SK-N-SH (cell line): ENCODE data around the gene S100A5. TPM values are rescaled to one million over a fixed set of nuclear protein-coding genes. Genes with fewer than 3 reads are reported as not detected.
"Not testable (repeated sequence)": the region's sequence is repeated elsewhere in the genome, so short reads cannot be mapped to it uniquely, and the experiment has no call there.

Source experiments
- CTCF ChIA-PET: fragments of 300-600, 350-600 bp; formaldehyde crosslinking; extraction: SDS; loops from one replicate; lab custom pipeline; 2021; lab: Yijun Ruan, JAX
- POLR2A ChIA-PET: fragments of 350-600 bp; sonication (Branson Sonifier 250); formaldehyde crosslinking; extraction: SDS; loops from one replicate; lab custom pipeline; 2020; ENCODE audit warnings: antibody characterized with exemption, inconsistent platforms; lab: Yijun Ruan, JAX
- DNase-seq: peaks from one replicate; pipeline ENCODE4 v3.0.0; 2012
- H2AFZ ChIP-seq: fragments of 200-600 bp; sonication (generic); 2 replicates; pipeline ENCODE4 v1.8.1; 2016; ENCODE audit warnings: antibody characterized with exemption, mild to moderate bottlenecking, low read depth
- H3F3A ChIP-seq: fragments of 200-600 bp; sonication (generic); replicated peaks from 2 replicates; pipeline ENCODE3; 2016; ENCODE audit warnings: antibody characterized with exemption, mild to moderate bottlenecking; ENCODE audit not compliant: insufficient read depth
- H3K27ac ChIP-seq, 2 experiments: fragments of 200-500 bp in 1 of 2; fragments of 200-600 bp in 1 of 2; sonication (Bioruptor generic) in 1 of 2; sonication (generic), shearing (Covaris generic) in 1 of 2; 2 replicates each; pipeline versions ENCODE4 v1.5.1 to v1.6.1; 2014 to 2016; ENCODE audit warnings: low read depth in 2 of 2, inconsistent platforms in 1 of 2, low read length in 1 of 2, mild to moderate bottlenecking in 1 of 2, mixed read lengths in 1 of 2
- H3K27me3 ChIP-seq: fragments of 200-600 bp; sonication (generic), shearing (Covaris generic); 2 replicates; pipeline ENCODE4 v1.6.1; 2016; ENCODE audit warnings: mixed run types; ENCODE audit not compliant: insufficient read depth
- H3K36me3 ChIP-seq, 2 experiments: fragments of 200-500 bp in 1 of 2; fragments of 200-600 bp in 1 of 2; sonication (Bioruptor generic) in 1 of 2; sonication (generic) in 1 of 2; replicated peaks in 1 of 2; 2 replicates each; pipeline versions ENCODE3 to v1.5.1; 2014 to 2016; ENCODE audit warnings: low read length in 1 of 2, mild to moderate bottlenecking in 1 of 2; ENCODE audit not compliant: insufficient read depth in 2 of 2, control insufficient read depth in 1 of 2
- H3K4me1 ChIP-seq, 2 experiments: fragments of 200-500 bp in 1 of 2; fragments of 200-600 bp in 1 of 2; sonication (Bioruptor generic) in 1 of 2; sonication (generic), shearing (Covaris generic) in 1 of 2; 2 replicates each; pipeline versions ENCODE4 v1.5.1 to v1.6.1; 2014 to 2016; ENCODE audit warnings: low read depth in 1 of 2, low read length in 1 of 2, mixed run types in 1 of 2; ENCODE audit not compliant: insufficient read depth in 2 of 2, control insufficient read depth in 1 of 2
- H3K4me2 ChIP-seq: fragments of 200-600 bp; sonication (generic), shearing (Covaris generic); 2 replicates; pipeline ENCODE4 v1.6.1; 2017; ENCODE audit warnings: mixed run types
- H3K4me3 ChIP-seq, 2 experiments: fragments of 200-500 bp in 1 of 2; fragments of 200-600 bp in 1 of 2; sonication (Bioruptor generic) in 1 of 2; sonication (generic), shearing (Covaris generic) in 1 of 2; 2 replicates each; pipeline versions ENCODE4 v1.5.1 to v1.8.1; 2014 to 2016; ENCODE audit warnings: low read depth in 2 of 2, inconsistent platforms in 1 of 2, low read length in 1 of 2, mild to moderate bottlenecking in 1 of 2, mixed read lengths in 1 of 2, moderate library complexity in 1 of 2
- H3K79me2 ChIP-seq: fragments of 200-600 bp; sonication (generic); 2 replicates; pipeline ENCODE4 v1.8.1; 2017; ENCODE audit warnings: mild to moderate bottlenecking; ENCODE audit not compliant: insufficient read depth
- H3K9ac ChIP-seq: fragments of 200-600 bp; sonication (generic); 2 replicates; pipeline ENCODE4 v1.6.1; 2017; ENCODE audit warnings: mixed run types
- H3K9me2 ChIP-seq: fragments of 200-600 bp; sonication (generic); 2 replicates; pipeline ENCODE4 v1.6.1; 2017; ENCODE audit warnings: mixed run types
- H3K9me3 ChIP-seq: fragments of 200-600 bp; sonication (generic); 2 replicates; pipeline ENCODE4 v1.6.1; 2017; ENCODE audit warnings: mixed run types, mild to moderate bottlenecking, moderate library complexity
- H4K20me1 ChIP-seq: fragments of 200-600 bp; sonication (generic); 2 replicates; pipeline ENCODE4 v1.6.1; 2017; ENCODE audit warnings: mild to moderate bottlenecking, mixed run types; ENCODE audit not compliant: insufficient read depth
- FOSL2 ChIP-seq: IDR thresholded peaks from 2 replicates; pipeline ENCODE4 v1.4.0; 2012; ENCODE audit warnings: low read depth, mild to moderate bottlenecking, moderate library complexity, borderline replicate concordance
- GATA2 ChIP-seq: sonication (generic); formaldehyde crosslinking; IDR thresholded peaks from 2 replicates; pipeline ENCODE4 v1.5.0; 2020; ENCODE audit warnings: mild to moderate bottlenecking, missing genetic modification reagents
- JUND ChIP-seq: IDR thresholded peaks from 2 replicates; pipeline ENCODE4 v1.4.0; 2012
- MXI1 ChIP-seq: IDR thresholded peaks from 2 replicates; pipeline ENCODE4 v1.6.1; 2012; ENCODE audit warnings: mild to moderate bottlenecking, low read depth, low read length, improper control_type of control experiment
- RCOR1 ChIP-seq: fragments of 150-350 bp; IDR thresholded peaks from 2 replicates; pipeline ENCODE4 v1.6.1; 2017; ENCODE audit warnings: antibody characterized with exemption, low read length
- SIN3A ChIP-seq: IDR thresholded peaks from 2 replicates; pipeline ENCODE4 v1.6.1; 2012; ENCODE audit warnings: low read depth, mild to moderate bottlenecking, low read length, moderate library complexity, borderline replicate concordance
- TAF1 ChIP-seq: IDR thresholded peaks from 2 replicates; pipeline ENCODE4 v1.6.1; 2012; ENCODE audit warnings: low read depth, mild to moderate bottlenecking, low read length, moderate library complexity, borderline replicate concordance
- TCF12 ChIP-seq: IDR thresholded peaks from 2 replicates; pipeline ENCODE4 v1.4.0; 2012
- WGBS: methylation state at CpG from one replicate; pipeline ENCODE4 v1.1.6; 2017; ENCODE audit warnings: low lambda C conversion rate; 5-methylcytosine and 5-hydroxymethylcytosine counted together
- polyA plus RNA-seq, 3 experiments: library from polyadenylated mRNA; depleted of rRNA; stranded (reverse); fragments of >200 nt; gene quantifications; 2 replicates each; pipeline ENCODE4 v1.2.3, GENCODE V29; 2012
- TF ChIP-seq, protein P1 (sequence below): IDR thresholded peaks from 2 replicates; pipeline ENCODE4 v1.4.0; 2012; ENCODE audit warnings: low read depth, borderline replicate concordance
- TF ChIP-seq, protein P2 (sequence below): IDR thresholded peaks from 2 replicates; pipeline ENCODE4 v1.4.0; 2012; ENCODE audit warnings: low read depth
- TF ChIP-seq, protein P3 (sequence below): fragments of 150-350 bp; IDR thresholded peaks from 2 replicates; pipeline ENCODE4 v1.6.1; 2016; ENCODE audit warnings: mild to moderate bottlenecking, low read depth, low read length

Gene S100A5
- polyA plus RNA-seq, 1 of the 3 experiments (the other 2 are of a cell fraction): 0.15 TPM

GRCh38 chr1:153525088-153525728, 15.5 kb downstream of the S100A5 start:
- Histone ChIP-seq H3F3A (peaks cover 5% of the 10 kb centered on the region), H3K9me2 (no peaks in the 10 kb centered on the region), H3K27me3 (no peaks in the 10 kb centered on the region), H3K4me2 (no peak overlapping the region), H2AFZ (no peak overlapping the region), H3K4me3 (no peak overlapping the region), H3K9ac (no peak overlapping the region), H3K79me2 (no peaks in the 10 kb centered on the region), H4K20me1 (no peaks in the 10 kb centered on the region)
- POLR2A ChIA-PET: interaction anchor here (2.2 kb wide), 1 partner anchor 10 kb away, joined by 8 read pairs; the partner anchor contains the start of gene S100A6
- CTCF ChIA-PET: interaction anchor here (0.9 to 4.7 kb wide), 8 partner anchors 10 to 172 kb away, joined by 3 to 26 read pairs (median 5); partner anchors contain the start of genes S100A2 and S100A6
- TF ChIP-seq JUND: no peak
- TF ChIP-seq, protein P1, sequence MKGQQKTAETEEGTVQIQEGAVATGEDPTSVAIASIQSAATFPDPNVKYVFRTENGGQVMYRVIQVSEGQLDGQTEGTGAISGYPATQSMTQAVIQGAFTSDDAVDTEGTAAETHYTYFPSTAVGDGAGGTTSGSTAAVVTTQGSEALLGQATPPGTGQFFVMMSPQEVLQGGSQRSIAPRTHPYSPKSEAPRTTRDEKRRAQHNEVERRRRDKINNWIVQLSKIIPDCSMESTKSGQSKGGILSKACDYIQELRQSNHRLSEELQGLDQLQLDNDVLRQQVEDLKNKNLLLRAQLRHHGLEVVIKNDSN: no peak
- TF ChIP-seq FOSL2: no peak
- TF ChIP-seq, protein P2, sequence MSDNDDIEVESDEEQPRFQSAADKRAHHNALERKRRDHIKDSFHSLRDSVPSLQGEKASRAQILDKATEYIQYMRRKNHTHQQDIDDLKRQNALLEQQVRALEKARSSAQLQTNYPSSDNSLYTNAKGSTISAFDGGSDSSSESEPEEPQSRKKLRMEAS: no peak
- TF ChIP-seq MXI1: no peak
- TF ChIP-seq, protein P3, sequence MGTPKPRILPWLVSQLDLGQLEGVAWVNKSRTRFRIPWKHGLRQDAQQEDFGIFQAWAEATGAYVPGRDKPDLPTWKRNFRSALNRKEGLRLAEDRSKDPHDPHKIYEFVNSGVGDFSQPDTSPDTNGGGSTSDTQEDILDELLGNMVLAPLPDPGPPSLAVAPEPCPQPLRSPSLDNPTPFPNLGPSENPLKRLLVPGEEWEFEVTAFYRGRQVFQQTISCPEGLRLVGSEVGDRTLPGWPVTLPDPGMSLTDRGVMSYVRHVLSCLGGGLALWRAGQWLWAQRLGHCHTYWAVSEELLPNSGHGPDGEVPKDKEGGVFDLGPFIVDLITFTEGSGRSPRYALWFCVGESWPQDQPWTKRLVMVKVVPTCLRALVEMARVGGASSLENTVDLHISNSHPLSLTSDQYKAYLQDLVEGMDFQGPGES: no peak
- TF ChIP-seq RCOR1: no peak
- TF ChIP-seq SIN3A: no peak
- TF ChIP-seq TAF1: no peak
- TF ChIP-seq GATA2 (CRISPR knock-in tag): no peak
- no peak for TF ChIP-seq TCF12
- TF ChIP-seq, all 33 proteins: peak for 0
- WGBS: 62% methylated on average over 3 of the region's 3 CpGs
- H3K4me1 ChIP-seq: peaks cover 7 to 26% of the 10 kb centered on the region in 2 experiments; a peak in 3 of 4 replicates
- no peaks in the 10 kb centered on the region for H3K9me3 ChIP-seq
- H3K36me3 ChIP-seq: no peaks in the 10 kb centered on the region
- no peak for DNase-seq
- no peak overlapping the region for H3K27ac ChIP-seq

- H4K20me1 ChIP-seq, DNase-seq, H3K4me3 ChIP-seq, H3K27me3 ChIP-seq, H3K36me3 ChIP-seq, H3K9me3 ChIP-seq, H2AFZ ChIP-seq, H3F3A ChIP-seq, H3K9ac ChIP-seq, H3K79me2 ChIP-seq, H3K9me2 ChIP-seq, H3K27ac ChIP-seq, H3K4me2 ChIP-seq, POLR2A ChIA-PET: not testable (repeated sequence)
- WGBS: 80% methylated on average over 13 of the region's 14 CpGs
- CTCF ChIA-PET: interaction anchor here (0.7 to 2.9 kb wide), 3 partner anchors 11 to 106 kb away, joined by 3 to 27 read pairs (median 3); partner anchors contain the start of gene S100A1
- H3K4me1 ChIP-seq: peaks cover 7 to 26% of the 10 kb centered on the region in 2 experiments; a peak in 3 of 4 replicates
Observed at GRCh38 chr1:153522353-153523048, 18.2 kb downstream of the S100A5 start.

DNA sequence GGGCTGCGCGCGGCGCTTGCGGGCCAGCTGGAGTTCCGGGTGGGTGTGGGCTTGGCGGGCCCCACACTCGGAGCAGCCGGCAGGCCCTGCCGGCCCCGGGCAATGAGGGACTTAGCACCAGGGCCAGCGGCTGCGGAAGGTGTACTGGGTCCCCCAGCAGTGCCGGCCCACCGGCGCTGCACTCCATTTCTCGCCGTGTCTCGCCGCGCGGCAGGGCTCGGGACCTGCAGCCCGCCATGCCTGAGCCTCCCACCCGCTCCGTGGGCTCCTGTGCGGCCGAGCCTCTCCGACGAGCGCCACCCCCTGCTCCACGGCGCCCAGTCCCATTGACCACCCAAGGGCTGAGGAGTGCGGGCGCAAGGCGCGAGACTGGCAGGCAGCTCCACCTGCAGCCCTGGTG, 18.9 kb downstream of the S100A5 start:
- not testable (repeated sequence) for H3K9ac ChIP-seq, H3K36me3 ChIP-seq, DNase-seq, H3K27me3 ChIP-seq, H3K9me2 ChIP-seq, H2AFZ ChIP-seq, H3K9me3 ChIP-seq, H3K79me2 ChIP-seq, H3F3A ChIP-seq, H3K4me3 ChIP-seq, H3K27ac ChIP-seq, H4K20me1 ChIP-seq, H3K4me2 ChIP-seq
- WGBS: 100% methylated on average over 8 of the region's 37 CpGs
- peaks cover 7 to 21% of the 10 kb centered on the region in 2 experiments; a peak in 3 of 4 replicates for H3K4me1 ChIP-seq
- ChIA-PET POLR2A (interaction anchor here (1.5 kb wide), 1 partner anchor 112 kb away, joined by 3 read pairs; the partner anchor contains the start of gene CHTOP), CTCF (interaction anchor here (0.7 to 2.9 kb wide), 3 partner anchors 11 to 106 kb away, joined by 3 to 27 read pairs (median 13); partner anchors contain the start of gene S100A1)
